CD14-positive monocyte (primary cell): ENCODE results near the gene STAM. TPM values are rescaled to one million over a fixed set of nuclear protein-coding genes. Genes with fewer than 3 reads are reported as not detected.

Experiments used
- DNase-seq, 3 donors: peaks; one replicate each; pipeline ENCODE4 v3.0.0-alpha.2; 2011 to 2022
- H2AFZ ChIP-seq: 2 replicates; pipeline ENCODE4 v1.6.0; 2012; ENCODE audit warnings: mild to moderate bottlenecking, low read depth, low read length, inconsistent platforms; ENCODE audit not compliant: insufficient read depth, poor library complexity, severe bottlenecking
- H3K27ac ChIP-seq, 2 donors: 1 replicate in 1 of 2; 2 replicates in 1 of 2; pipeline ENCODE4 v1.5.1; 2012 to 2013; ENCODE audit warnings: low read length in 2 of 2, control low read depth in 1 of 2, inconsistent platforms in 1 of 2, low read depth in 1 of 2, mild to moderate bottlenecking in 1 of 2
- H3K27me3 ChIP-seq, 2 donors: one replicate each; pipeline versions ENCODE4 v1.6.0 to v1.6.1; 2011 to 2013; ENCODE audit warnings: low read length in 2 of 2; ENCODE audit not compliant: control insufficient read depth in 2 of 2, insufficient read depth in 2 of 2
- H3K36me3 ChIP-seq, 2 donors: replicated peaks in 1 of 2; 1 replicate in 1 of 2; 2 replicates in 1 of 2; pipeline versions ENCODE4 v1.5.1 to v1.6.1; 2012 to 2013; ENCODE audit warnings: low read length in 2 of 2, control low read depth in 1 of 2, inconsistent platforms in 1 of 2, mild to moderate bottlenecking in 1 of 2; ENCODE audit not compliant: insufficient read depth in 2 of 2, control insufficient read depth in 1 of 2
- H3K4me1 ChIP-seq, 2 donors: 1 replicate in 1 of 2; 2 replicates in 1 of 2; pipeline versions ENCODE4 v1.5.1 to v1.6.1; 2012 to 2013; ENCODE audit warnings: low read length in 2 of 2, control low read depth in 1 of 2, inconsistent platforms in 1 of 2, mild to moderate bottlenecking in 1 of 2, moderate library complexity in 1 of 2; ENCODE audit not compliant: insufficient read depth in 2 of 2, control insufficient read depth in 1 of 2
- H3K4me2 ChIP-seq: replicated peaks from 2 replicates; pipeline ENCODE3; 2012; ENCODE audit warnings: low read length, moderate library complexity, mild to moderate bottlenecking; ENCODE audit not compliant: poor library complexity, severe bottlenecking; ENCODE audit errors: extremely low read depth
- H3K4me3 ChIP-seq, 3 experiments: fragments of 200-600 bp in 1 of 3; sonication (generic) in 1 of 3; replicated peaks in 1 of 3; 1 replicate in 2 of 3; 2 replicates in 1 of 3; pipeline ENCODE4 v1.5.1; 2011 to 2013; ENCODE audit warnings: low read length in 3 of 3, mild to moderate bottlenecking in 3 of 3, control low read depth in 2 of 3, low read depth in 2 of 3, inconsistent platforms in 1 of 3, moderate library complexity in 1 of 3
- H3K79me2 ChIP-seq: 2 replicates; pipeline ENCODE4 v1.6.0; 2012; ENCODE audit warnings: mild to moderate bottlenecking, control low read depth, inconsistent platforms, low read length, moderate library complexity; ENCODE audit not compliant: insufficient read depth
- H3K9ac ChIP-seq: 2 replicates; pipeline ENCODE4 v1.6.0; 2017; ENCODE audit warnings: low read length, mild to moderate bottlenecking; ENCODE audit not compliant: insufficient read depth, poor library complexity, severe bottlenecking
- H3K9me3 ChIP-seq, 2 donors: replicated peaks in 1 of 2; 1 replicate in 1 of 2; 2 replicates in 1 of 2; pipeline versions ENCODE4 v1.5.1 to v1.6.1; 2012 to 2013; ENCODE audit warnings: low read length in 2 of 2, control low read depth in 1 of 2; ENCODE audit not compliant: control insufficient read depth in 1 of 2, insufficient read depth in 1 of 2
- H4K20me1 ChIP-seq: 2 replicates; pipeline ENCODE4 v1.6.0; 2012; ENCODE audit warnings: mild to moderate bottlenecking, low read length, control low read depth, moderate library complexity; ENCODE audit not compliant: insufficient read depth
- H3K27ac Mint-ChIP-seq, 7 donors: one replicate each; pipeline ENCODE4 v1.8.0; 2020; ENCODE audit warnings: mild to moderate bottlenecking in 7 of 7, mixed read lengths in 7 of 7, moderate library complexity in 6 of 7, inconsistent platforms in 2 of 7
- H3K27me3 Mint-ChIP-seq, 3 donors: one replicate each; pipeline ENCODE4 v1.8.0; 2021 to 2022; ENCODE audit warnings: low read depth in 3 of 3, mild to moderate bottlenecking in 3 of 3, mixed read lengths in 3 of 3, moderate library complexity in 3 of 3, inconsistent platforms in 1 of 3
- H3K36me3 Mint-ChIP-seq, 2 donors: one replicate each; pipeline ENCODE4 v1.8.0; 2020; ENCODE audit warnings: mixed read lengths in 2 of 2, inconsistent platforms in 1 of 2, mild to moderate bottlenecking in 1 of 2
- H3K4me1 Mint-ChIP-seq: one replicate; pipeline ENCODE4 v1.8.0; 2020; ENCODE audit warnings: mild to moderate bottlenecking, mixed read lengths
- H3K4me3 Mint-ChIP-seq, 2 donors: one replicate each; pipeline ENCODE4 v1.8.0; 2020; ENCODE audit warnings: mild to moderate bottlenecking in 2 of 2, mixed read lengths in 2 of 2, moderate library complexity in 1 of 2
- H3K9me3 Mint-ChIP-seq, 7 donors: one replicate each; pipeline ENCODE4 v1.8.0; 2020 to 2022; ENCODE audit warnings: mixed read lengths in 7 of 7, mild to moderate bottlenecking in 6 of 7, moderate library complexity in 6 of 7, inconsistent platforms in 2 of 7
- WGBS: methylation state at CpG from one replicate; pipeline ENCODE4 v1.1.5; 2013; ENCODE audit warnings: missing lambda C conversion rate; ENCODE audit not compliant: insufficient coverage; 5-methylcytosine and 5-hydroxymethylcytosine counted together
- intact Hi-C, 2 donors: fragments of 100-400 bp; cut with micrococcal nuclease; formaldehyde crosslinking; loops; one replicate each; pipeline versions ENCODE4 v1.15.0 to v1.15.1; 2023
- polyA plus RNA-seq, 3 donors: library from polyadenylated mRNA; depleted of rRNA in 1 of 3; unstranded in 2 of 3; stranded (reverse) in 1 of 3; fragments of 300-500 nt in 2 of 3; fragments of >200 nt in 1 of 3; fragmentation: Illumina TruSeq in 2 of 3; gene quantifications; 1 replicate in 2 of 3; 2 replicates in 1 of 3; pipeline ENCODE4 v1.2.3, GENCODE V29; 2012 to 2021
- TF ChIP-seq, protein P1 (sequence below): fragments of 200-600 bp; IDR thresholded peaks from one replicate; pipeline ENCODE4 v1.8.0; 2022; ENCODE audit warnings: antibody characterized with exemption, mild to moderate bottlenecking

STAM gene
- polyA plus RNA-seq, 3 donors = 5.5 to 16.4 (median 5.9) TPM

DNA sequence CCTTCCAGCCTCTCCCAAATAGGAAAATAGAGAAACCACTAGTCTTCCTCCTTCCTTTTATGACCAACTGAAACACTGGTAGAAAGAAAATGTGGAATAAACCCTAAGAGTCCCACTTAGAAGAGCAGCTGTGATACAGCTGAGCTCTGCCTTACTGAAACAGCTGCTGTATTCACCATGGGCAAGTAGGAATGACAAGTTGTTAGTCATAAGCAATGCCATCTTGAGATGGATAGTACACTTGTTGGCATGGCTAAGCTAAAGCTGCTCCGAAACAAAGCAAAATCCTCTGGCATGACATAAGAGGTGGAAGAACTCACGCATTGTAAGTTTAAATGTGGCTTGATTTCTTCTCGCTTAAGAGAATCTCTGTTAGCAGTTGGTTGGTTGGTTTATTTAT, 59.8 kb downstream of the STAM start:
- no peaks in the 10 kb centered on the region for H3K9me3 Mint-ChIP-seq
- H3K4me1 Mint-ChIP-seq = no peaks in the 10 kb centered on the region
- no peak overlapping the region for H3K27ac Mint-ChIP-seq
- no peaks in the 10 kb centered on the region for H3K4me1 ChIP-seq
- no peak overlapping the region for H3K4me2 ChIP-seq
- H3K4me3 ChIP-seq = no peak overlapping the region
- no peak overlapping the region for H3K9ac ChIP-seq
- H4K20me1 ChIP-seq = no peaks in the 10 kb centered on the region
- intact Hi-C loops = no loop called here
- 93% methylated on average over 2 of the region's 3 CpGs for WGBS
- peaks cover 54 to 89% of the 10 kb centered on the region in 2 donors for H3K36me3 ChIP-seq
- no peaks in the 10 kb centered on the region for H3K79me2 ChIP-seq
- no peaks in the 10 kb centered on the region for H3K27me3 ChIP-seq
- no peak overlapping the region for H3K4me3 Mint-ChIP-seq
- H3K27me3 Mint-ChIP-seq = no peaks in the 10 kb centered on the region
- H3K9me3 ChIP-seq = no peaks in the 10 kb centered on the region
- no peak overlapping the region for H3K27ac ChIP-seq
- H2AFZ ChIP-seq = no peak overlapping the region
- TF ChIP-seq, protein P1, sequence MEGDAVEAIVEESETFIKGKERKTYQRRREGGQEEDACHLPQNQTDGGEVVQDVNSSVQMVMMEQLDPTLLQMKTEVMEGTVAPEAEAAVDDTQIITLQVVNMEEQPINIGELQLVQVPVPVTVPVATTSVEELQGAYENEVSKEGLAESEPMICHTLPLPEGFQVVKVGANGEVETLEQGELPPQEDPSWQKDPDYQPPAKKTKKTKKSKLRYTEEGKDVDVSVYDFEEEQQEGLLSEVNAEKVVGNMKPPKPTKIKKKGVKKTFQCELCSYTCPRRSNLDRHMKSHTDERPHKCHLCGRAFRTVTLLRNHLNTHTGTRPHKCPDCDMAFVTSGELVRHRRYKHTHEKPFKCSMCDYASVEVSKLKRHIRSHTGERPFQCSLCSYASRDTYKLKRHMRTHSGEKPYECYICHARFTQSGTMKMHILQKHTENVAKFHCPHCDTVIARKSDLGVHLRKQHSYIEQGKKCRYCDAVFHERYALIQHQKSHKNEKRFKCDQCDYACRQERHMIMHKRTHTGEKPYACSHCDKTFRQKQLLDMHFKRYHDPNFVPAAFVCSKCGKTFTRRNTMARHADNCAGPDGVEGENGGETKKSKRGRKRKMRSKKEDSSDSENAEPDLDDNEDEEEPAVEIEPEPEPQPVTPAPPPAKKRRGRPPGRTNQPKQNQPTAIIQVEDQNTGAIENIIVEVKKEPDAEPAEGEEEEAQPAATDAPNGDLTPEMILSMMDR = no peak
- H3K36me3 Mint-ChIP-seq = peaks cover 52 to 68% of the 10 kb centered on the region in 2 donors
- no peak for DNase-seq

GRCh38 chr10:17708821-17709220, 64.9 kb downstream of the STAM start:
- H2AFZ ChIP-seq = no peak overlapping the region
- peaks cover 0 to 2% (median 0%) of the 10 kb centered on the region in 3 donors for H3K27me3 Mint-ChIP-seq
- peaks cover 68 to 85% of the 10 kb centered on the region in 2 donors for H3K36me3 Mint-ChIP-seq
- no peaks in the 10 kb centered on the region for H3K4me1 Mint-ChIP-seq
- no peak overlapping the region for H3K4me2 ChIP-seq
- H3K27ac Mint-ChIP-seq = no peak overlapping the region
- TF ChIP-seq, protein P1 = no peak
- H3K79me2 ChIP-seq = no peaks in the 10 kb centered on the region
- H3K27me3 ChIP-seq = no peaks in the 10 kb centered on the region
- no peak overlapping the region for H3K4me3 Mint-ChIP-seq
- H3K4me3 ChIP-seq = no peak overlapping the region
- H3K4me1 ChIP-seq = no peaks in the 10 kb centered on the region
- H3K9me3 ChIP-seq = no peaks in the 10 kb centered on the region
- no peak for DNase-seq
- intact Hi-C loops = no loop called here
- no peak overlapping the region for H3K9ac ChIP-seq
- H4K20me1 ChIP-seq = no peaks in the 10 kb centered on the region
- H3K36me3 ChIP-seq = peaks cover 81 to 97% of the 10 kb centered on the region in 2 donors
- no peaks in the 10 kb centered on the region for H3K9me3 Mint-ChIP-seq
- no peak overlapping the region for H3K27ac ChIP-seq
- 100% methylated on average over 2 of the region's 10 CpGs for WGBS
